Measurements from ENCODE around the gene COL26A1.
"Not testable (repeated sequence)": the region's sequence is repeated elsewhere in the genome, so short reads cannot be mapped to it uniquely, and the experiment has no call there.

The COL26A1 gene

DNA sequence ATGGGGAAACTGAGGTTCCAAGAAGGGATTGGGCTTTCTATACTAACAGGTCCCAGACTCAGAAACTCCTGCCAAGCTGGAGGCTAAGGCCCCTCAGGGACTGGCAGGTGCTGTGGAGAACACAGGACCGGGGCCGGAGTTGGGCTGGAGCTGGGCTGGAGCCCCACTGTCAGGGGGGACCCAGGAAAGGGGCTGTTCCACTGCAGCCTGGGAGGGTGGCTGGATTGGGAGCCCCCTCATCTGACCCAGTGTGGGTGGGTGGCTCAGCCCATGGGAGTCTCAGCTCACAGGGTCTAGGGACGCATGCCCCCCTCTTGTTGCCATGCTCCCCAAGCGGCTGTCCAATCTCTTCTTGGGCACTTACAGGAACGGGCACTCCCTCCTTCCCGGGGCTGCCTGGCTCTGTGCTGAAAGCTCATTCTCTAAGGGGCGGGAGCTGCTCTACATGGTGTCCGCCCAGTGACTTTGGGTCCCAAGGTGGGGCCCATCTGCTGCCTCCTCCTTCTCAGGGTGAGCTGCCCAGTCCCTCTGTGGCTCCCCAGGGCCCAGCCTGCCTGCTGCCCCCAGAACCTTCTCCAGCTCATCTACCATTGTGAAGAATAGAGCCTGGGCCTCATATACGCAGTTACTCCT lies 139.9 kb downstream of the COL26A1 start:
- no peak for ATAC-seq

- not testable (repeated sequence) for ATAC-seq
Observed at GRCh38 chr7:101505510-101505909, 142.8 kb downstream of the COL26A1 start.

- ATAC-seq = no peak
Observed at GRCh38 chr7:101506531-101506930, 143.9 kb downstream of the COL26A1 start.

- no peak for ATAC-seq
Observed at GRCh38 chr7:101507327-101507726, 144.7 kb downstream of the COL26A1 start.

DNA sequence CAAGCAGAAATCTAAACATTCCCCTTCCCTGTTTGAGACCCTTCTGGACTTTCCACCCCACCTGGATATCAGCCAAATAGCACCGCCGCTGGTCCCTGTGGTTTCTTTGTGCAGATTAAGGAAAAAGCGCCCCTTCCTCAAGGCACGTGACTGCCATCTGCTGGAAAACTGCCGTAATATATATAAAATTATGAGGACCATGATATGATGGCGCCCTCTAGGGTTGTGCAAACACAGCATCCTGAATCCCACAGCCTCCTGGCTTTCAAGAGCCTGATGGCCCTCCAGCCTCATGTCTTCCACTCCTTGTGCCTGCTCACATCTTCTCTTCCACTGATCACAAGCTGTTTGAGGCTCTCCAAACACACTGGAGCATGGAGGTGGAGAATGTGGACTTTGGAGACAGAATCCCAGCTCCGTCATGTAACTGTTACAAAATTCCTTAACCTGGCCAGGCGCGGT lies 145.1 kb downstream of the COL26A1 start:
- no peak for ATAC-seq

- ATAC-seq = no peak
Observed at GRCh38 chr7:101510297-101510696, 147.6 kb downstream of the COL26A1 start.

DNA sequence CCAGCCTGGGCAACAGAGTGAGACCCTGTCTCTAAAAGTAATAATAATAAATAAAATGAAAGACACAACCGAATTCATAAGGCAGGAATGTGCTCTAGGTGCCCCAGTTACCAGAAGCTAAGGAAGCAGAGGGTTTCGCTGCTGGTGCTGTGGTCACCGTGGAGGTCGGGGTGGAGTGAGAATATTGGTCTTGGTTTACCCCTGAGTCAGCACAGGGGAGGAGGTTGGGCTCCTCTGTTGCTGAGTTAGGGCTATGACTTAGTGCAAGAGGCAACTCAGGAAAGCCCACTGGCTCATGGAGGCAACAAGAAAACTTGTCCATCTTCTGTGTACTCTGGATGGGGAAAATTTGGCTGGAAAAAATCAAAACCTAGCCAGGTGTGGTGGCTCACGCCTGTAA lies 149.3 kb downstream of the COL26A1 start:
- no peak for ATAC-seq

DNA sequence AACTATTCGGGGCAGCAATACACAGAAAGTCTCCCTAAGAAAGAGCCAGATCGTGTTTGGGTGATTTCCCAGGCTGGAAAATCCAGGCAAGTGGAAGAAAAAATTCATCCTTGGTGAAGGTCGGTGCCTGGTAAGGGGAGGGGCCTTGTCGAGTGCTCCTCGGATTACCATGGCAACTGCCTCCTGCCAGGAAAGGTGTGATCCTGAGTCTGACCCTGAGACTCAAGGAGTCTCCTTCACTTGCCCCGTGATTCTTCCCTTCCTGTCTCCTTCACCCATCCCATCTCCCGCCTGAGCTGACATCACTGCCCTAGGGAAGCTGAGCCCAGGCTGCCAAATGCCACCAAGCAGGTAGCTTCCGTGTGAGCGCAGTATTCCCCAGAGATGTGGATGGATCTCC lies 154.2 kb downstream of the COL26A1 start:
- no peak for ATAC-seq

- ATAC-seq = no peak
Observed at GRCh38 chr7:101517304-101517703, 154.6 kb downstream of the COL26A1 start.

DNA sequence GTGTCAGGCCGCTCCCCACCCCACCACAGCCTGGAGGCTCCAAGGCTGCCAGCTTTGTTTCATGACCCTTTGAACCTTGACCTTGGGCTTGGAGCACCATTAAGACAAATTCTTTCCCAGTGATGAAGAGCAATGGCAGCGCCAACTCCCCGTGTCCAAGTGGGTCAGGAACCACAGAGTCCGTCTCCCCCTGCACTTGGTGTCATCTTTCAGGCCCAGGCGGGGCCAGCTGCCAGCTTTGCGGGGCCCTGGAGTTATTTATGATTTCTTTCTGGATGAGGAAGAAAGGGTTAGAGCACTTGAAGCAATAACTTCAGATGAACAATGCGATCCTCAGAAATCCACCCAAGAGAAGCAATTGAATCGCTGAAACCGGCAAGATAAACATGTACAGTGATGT lies 155.7 kb downstream of the COL26A1 start:
- no peak for ATAC-seq

DNA sequence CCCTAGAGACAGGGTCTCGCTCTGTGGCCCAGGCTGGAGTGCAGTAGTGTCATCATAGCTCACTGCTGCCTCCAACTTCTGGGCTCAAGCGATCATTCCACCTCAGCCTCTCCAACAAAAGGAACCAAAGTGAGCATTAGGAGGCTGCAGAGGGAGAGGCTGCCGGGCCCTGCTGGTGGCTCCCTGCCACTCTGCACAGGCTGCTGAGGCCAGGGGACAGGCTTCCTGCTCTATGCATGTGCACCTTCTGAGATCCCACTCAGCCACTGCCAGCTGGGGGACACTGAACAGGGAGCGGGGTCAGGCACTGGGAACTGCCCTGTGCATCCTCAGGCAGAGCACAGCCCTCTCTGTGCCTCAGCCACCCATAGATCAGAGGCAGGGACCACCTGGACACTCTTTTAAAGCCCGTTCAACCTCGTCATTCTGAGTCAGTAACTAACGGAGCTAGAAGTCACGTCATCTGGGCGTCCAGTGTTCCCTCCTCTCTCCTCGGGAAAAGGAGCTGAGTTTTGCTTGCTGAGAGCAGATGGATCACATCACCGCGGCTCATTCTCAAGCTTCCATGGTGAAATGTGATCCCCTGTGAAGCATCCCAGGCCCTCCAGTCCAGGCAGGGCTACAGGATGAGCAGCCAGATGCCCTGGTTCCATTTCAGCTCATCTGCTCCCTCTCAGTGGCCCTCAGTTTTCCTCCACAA lies 156.8 kb downstream of the COL26A1 start:
- ATAC-seq = no peak

GRCh38 chr7:101521430-101521925 lies 158.8 kb downstream of the COL26A1 start:
- no peak for ATAC-seq

DNA sequence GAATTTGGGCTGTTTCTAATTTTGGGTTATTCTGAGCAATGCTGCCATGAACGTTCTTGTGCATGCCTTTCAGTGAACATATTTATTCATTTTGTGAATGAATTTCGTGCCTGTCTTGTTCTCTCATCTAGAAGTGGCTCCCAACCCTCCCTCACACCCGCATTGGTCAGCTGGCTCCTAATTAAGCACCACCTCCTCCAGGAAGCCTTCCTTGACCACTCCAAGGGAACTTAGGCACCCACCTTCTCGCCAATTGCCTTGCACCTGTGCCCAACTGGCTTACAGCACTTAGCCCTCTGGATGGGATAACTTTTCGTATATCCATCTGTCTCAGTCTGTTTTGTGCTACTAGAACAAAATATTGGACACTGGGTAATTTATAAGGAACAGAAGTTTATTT lies 159.3 kb downstream of the COL26A1 start:
- ATAC-seq = no peak

DNA sequence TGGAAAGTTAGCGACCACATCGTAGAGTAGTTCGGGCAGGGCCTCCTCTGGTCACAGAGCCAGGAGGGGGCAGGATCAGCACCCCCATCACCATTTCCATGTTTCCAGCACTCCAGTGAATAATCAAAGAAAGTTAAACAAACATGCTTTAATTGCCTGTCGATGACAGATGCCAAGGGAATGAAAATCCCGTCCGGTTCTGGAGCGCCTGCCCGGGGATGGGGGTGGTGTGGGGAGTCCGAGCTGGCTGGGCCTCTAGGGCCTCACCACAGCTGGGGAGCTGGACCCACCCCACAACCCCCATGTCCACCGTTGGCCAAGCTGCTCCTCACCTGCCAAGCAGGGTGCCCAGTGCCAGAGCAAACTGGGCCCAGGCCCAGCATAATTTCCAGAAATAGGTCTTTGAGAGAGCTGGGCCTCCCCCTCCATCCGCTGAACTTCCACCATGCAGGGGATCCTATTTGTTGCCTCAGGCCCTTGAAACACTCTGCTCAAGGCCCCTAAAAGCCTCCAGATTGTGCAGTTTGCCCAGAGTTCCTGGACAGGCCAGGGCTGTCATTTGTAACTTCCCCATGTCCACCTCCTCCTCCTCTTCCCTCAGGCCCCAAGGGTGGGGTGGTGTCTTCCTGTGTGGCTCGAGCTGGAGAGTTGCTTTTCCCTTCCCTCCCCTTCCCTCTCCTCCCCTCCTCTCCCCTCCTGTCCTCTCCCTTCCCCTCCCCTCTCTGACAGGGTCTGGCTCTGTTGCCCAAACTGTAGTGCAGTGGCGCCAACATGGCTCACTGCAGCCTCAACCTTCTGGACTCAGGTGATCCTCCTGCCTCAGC lies 165.4 kb downstream of the COL26A1 start:
- no peak for ATAC-seq

DNA sequence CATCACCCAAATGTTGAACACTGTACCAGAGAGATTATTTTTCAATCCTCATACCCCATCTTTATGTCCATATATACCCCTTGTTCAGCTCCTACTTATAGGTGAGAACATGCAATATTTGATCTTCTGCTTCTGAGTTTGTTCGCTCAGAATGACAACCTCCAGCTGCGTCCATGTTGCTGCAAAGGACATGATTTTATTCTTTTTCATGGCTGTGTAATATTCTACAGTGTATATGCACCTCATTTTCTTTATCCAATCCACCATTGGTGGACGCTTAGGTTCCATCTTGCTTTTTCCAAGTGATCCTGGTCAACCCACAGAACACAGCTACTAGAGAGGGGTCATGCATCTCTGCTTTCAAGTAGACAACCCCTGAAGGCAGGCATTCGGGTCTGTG lies 166.9 kb downstream of the COL26A1 start:
- ATAC-seq = no peak

DNA sequence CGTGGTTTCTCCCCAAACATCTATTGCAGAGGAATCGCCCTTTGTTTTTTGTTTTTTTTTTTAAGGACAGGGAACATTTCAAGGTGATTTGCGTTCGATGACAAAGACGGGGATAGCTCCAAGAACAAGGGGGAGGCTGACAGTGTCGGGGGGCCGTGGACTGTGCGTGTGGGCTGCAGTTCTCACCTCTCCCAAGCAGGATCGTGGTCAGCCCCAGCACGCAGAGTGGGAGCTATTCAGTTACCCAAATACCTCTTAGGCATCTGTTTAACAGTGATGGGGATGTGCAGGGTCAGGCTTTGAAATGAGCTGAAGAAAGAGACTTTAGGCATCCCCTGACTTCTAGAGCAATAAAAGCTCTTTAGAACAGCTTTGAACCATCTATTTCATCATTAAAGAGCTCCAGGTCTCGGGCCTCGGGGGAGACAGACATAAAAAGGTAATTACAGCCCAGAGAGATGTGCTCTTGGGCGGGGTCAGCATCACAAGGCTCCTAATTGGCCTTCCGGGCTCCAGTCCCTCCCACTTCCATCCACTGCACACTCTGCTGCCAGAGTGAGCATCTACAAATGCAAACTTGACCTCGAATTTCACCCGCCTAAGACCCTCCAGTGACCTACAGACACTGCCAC lies 169.2 kb downstream of the COL26A1 start:
- no peak for ATAC-seq

DNA sequence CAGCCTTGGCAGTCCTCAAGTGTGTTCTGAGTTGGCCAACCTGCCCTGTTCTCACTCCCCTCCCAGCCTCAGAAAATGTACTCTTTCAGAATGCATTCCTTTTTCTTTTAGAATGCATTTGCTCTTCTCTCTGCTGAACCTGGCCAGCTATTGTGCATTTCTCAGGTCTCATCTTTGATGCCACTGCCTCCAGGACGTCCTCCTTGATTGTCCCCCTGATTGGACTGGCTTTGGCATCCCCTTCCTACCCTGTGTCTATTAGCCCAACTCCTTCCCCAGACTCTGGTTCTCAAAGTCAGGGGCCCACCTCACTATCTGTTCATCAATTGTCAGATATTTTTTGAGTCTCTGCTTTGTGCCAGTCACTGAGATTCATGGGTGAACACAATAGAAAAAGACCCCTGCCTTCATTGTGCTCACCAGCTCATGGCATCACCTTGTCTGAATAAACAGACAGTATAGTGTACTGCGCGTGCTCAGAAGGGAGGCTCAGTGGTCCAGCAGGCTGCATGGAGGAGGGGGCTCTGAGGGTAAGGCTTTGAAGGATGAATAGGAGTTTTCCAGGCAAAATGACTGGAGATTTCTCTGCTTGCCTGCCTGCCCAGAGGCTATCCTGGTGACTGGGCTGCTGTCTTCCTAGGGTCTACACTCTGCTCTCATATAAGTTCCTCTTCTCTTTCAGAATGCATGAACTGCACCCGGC lies 169.9 kb downstream of the COL26A1 start:
- ATAC-seq = no peak

DNA sequence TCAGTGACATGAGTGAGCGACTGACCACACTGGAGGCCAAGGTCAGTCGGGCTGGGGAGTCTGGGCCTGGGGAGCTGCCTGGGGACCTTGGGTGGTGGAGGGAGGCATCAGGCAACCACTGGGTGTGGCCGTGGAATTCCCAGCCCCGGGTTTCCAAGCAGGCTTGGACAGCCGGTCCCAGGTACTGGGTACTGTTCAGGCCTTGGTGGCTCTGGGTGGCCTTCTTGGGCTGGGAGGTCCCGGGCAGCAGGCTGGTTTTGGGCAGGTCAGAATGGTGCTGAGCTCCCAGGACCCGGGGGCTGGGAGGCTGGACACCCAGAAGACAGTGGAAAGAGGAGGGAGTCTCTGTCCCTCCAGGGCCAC lies 170.4 kb downstream of the COL26A1 start:
- ATAC-seq = no peak

- ATAC-seq = no peak
Observed at GRCh38 chr7:101534015-101534803, 171.5 kb downstream of the COL26A1 start.

- ATAC-seq = no peak
Observed at GRCh38 chr7:101534873-101535272, 172.2 kb downstream of the COL26A1 start.

DNA sequence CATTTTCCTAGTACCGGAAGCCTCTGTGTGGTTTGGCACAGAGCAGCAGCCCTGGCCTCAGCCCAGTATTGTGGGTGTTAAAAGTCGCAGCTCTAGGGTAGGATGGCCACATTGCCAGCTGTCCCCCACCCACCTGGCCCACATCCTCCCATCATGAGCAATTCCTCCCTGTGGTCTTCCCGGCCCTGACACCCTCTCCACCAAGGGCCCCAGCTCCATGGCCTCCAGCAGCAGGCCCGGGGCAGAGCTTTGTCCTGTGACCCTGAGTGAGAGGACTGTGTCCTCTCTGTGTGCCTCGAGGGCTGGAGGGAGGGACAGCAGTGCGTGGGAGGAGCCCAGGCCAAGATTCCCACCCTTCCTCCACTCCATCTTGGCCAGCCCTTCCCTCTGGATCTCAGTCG lies 172.7 kb downstream of the COL26A1 start:
- no peak for ATAC-seq

- no peak for ATAC-seq
Observed at GRCh38 chr7:101536232-101536631, 173.6 kb downstream of the COL26A1 start.

Measured in activated CD4-positive, CD25-positive, alpha-beta regulatory T cell treated with anti-CD3 and anti-CD28 coated beads, Interleukin-2, amount 50 U/mL, for 24 hours (primary cell).